Measurements from ENCODE around the gene BST1.

GRCh38 chr4:15670576-15670975 lies 32.3 kb upstream of the BST1 start:
- TF ChIP-seq CTCF (IDR thresholded peaks at IDR 0.05 in 2 of 3, conservative IDR thresholded peaks at IDR 0.05 in 1 of 3; ENCODE audit: control insufficient read depth in 2 of 3, extremely low read depth in 1 of 3, insufficient read depth in 1 of 3, low read depth in 3 of 3, low read length in 3 of 3) (no peak), USF2 (IDR thresholded peaks at IDR 0.05; ENCODE audit: borderline replicate concordance, low read depth, low read length) (no peak), BRCA1 (IDR thresholded peaks at IDR 0.05; ENCODE audit: low read depth, low read length) (no peak), ZSCAN29 (IDR thresholded peaks at IDR 0.05) (no peak), EZH2 (IDR thresholded peaks at IDR 0.05; ENCODE audit: borderline replicate concordance, control insufficient read depth, low read depth, low read length) (no peak), ZBTB11 (CRISPR knock-in tag; IDR thresholded peaks at IDR 0.05) (no peak), NRF1 (conservative IDR thresholded peaks at IDR 0.05; ENCODE audit: low read depth, low read length) (no peak), SIN3A (IDR thresholded peaks at IDR 0.05; ENCODE audit: low read depth, low read length) (no peak), CREB1 (IDR thresholded peaks at IDR 0.05; ENCODE audit: low read depth) (no peak)
